H1 (cell line): ENCODE measurements around the gene SNRPB2. TPM values are rescaled to one million over a fixed set of nuclear protein-coding genes. Genes with fewer than 3 reads are reported as not detected.

Source experiments
- CTCF ChIA-PET: fragments of 300-600 bp; sonication (Branson Sonifier 250); formaldehyde crosslinking; loops from one replicate; lab custom pipeline; 2021; ENCODE audit not compliant: partially characterized antibody; lab: Charles Lee
- POLR2A ChIA-PET: fragments of 300-600 bp; sonication (Branson Sonifier 250); formaldehyde crosslinking; loops from one replicate; lab custom pipeline; 2021; ENCODE audit warnings: inconsistent platforms; ENCODE audit not compliant: partially characterized antibody; lab: Charles Lee
- DNase-seq, 2 experiments: peaks; one replicate each; pipeline versions ENCODE4 v3.0.0 to v3.0.0-alpha.2; 2010 to 2022; ENCODE audit warnings: low spot score in 2 of 2, low read depth in 1 of 2, mixed read lengths in 1 of 2
- FAIRE-seq: peaks from 2 replicates; lab custom pipeline; 2011; peaks lifted over from hg19 to GRCh38; lab: Jason Lieb, UNC
- H2AFZ ChIP-seq: 2 replicates; pipeline ENCODE4 v1.8.1; 2012; ENCODE audit warnings: low read length, inconsistent platforms
- H2AK5ac ChIP-seq: 2 replicates; pipeline ENCODE4 v1.6.1; 2013; ENCODE audit warnings: low read depth, low read length
- H2BK120ac ChIP-seq: replicated peaks from 2 replicates; pipeline ENCODE3; 2013; ENCODE audit warnings: low read depth, low read length, inconsistent platforms
- H2BK12ac ChIP-seq: 2 replicates; pipeline ENCODE4 v1.6.1; 2013; ENCODE audit warnings: low read depth, low read length
- H2BK15ac ChIP-seq: 2 replicates; pipeline ENCODE4 v1.6.1; 2013; ENCODE audit warnings: low read length
- H2BK20ac ChIP-seq: 2 replicates; pipeline ENCODE4 v1.6.1; 2013; ENCODE audit warnings: low read length
- H2BK5ac ChIP-seq: 2 replicates; pipeline ENCODE4 v1.6.1; 2013; ENCODE audit warnings: low read depth, low read length
- H3K14ac ChIP-seq: 2 replicates; pipeline ENCODE4 v1.6.1; 2013; ENCODE audit warnings: inconsistent platforms; ENCODE audit not compliant: insufficient read length
- H3K18ac ChIP-seq: 2 replicates; pipeline ENCODE4 v1.6.1; 2013; ENCODE audit warnings: low read length; ENCODE audit errors: extremely low read depth
- H3K23ac ChIP-seq: 2 replicates; pipeline ENCODE4 v1.6.1; 2013; ENCODE audit warnings: inconsistent platforms; ENCODE audit not compliant: insufficient read length
- H3K23me2 ChIP-seq: 2 replicates; pipeline ENCODE4 v1.6.1; 2013; ENCODE audit warnings: low read depth, low read length
- H3K27ac ChIP-seq: 2 replicates; pipeline ENCODE4 v1.6.1; 2011; ENCODE audit warnings: low read depth, low read length, inconsistent platforms
- H3K27me3 ChIP-seq, 4 experiments: replicated peaks in 1 of 4; 1 replicate in 1 of 4; 2 replicates in 3 of 4; pipeline versions ENCODE4 v1.6.1 to v1.8.1; 2011 to 2013; ENCODE audit warnings: low read length in 3 of 4, mild to moderate bottlenecking in 3 of 4, inconsistent platforms in 2 of 4, mixed read lengths in 2 of 4, moderate library complexity in 1 of 4; ENCODE audit not compliant: control insufficient read depth in 3 of 4, insufficient read depth in 3 of 4; ENCODE audit errors: extremely low read depth in 1 of 4
- H3K36me3 ChIP-seq, 4 experiments: 2 replicates each; pipeline versions ENCODE4 v1.6.1 to v1.8.1; 2011 to 2013; ENCODE audit warnings: mild to moderate bottlenecking in 4 of 4, low read length in 3 of 4, moderate library complexity in 2 of 4, control low read depth in 1 of 4, inconsistent platforms in 1 of 4; ENCODE audit not compliant: insufficient read depth in 4 of 4, control insufficient read depth in 2 of 4
- H3K4ac ChIP-seq: replicated peaks from 2 replicates; pipeline ENCODE3; 2013; ENCODE audit warnings: low read length, low read depth, mixed read lengths, inconsistent platforms; ENCODE audit not compliant: insufficient read length
- H3K4me1 ChIP-seq, 4 experiments: replicated peaks in 1 of 4; 1 replicate in 1 of 4; 2 replicates in 3 of 4; pipeline versions ENCODE4 v1.6.1 to v1.8.1; 2011 to 2013; ENCODE audit warnings: low read length in 3 of 4, inconsistent platforms in 2 of 4, mixed read lengths in 1 of 4; ENCODE audit not compliant: insufficient read depth in 4 of 4, control insufficient read depth in 3 of 4
- H3K4me2 ChIP-seq, 2 experiments: 2 replicates each; pipeline versions ENCODE4 v1.6.1 to v1.8.1; 2011 to 2013; ENCODE audit warnings: low read depth in 2 of 2, low read length in 2 of 2, control low read depth in 1 of 2, inconsistent platforms in 1 of 2, mild to moderate bottlenecking in 1 of 2; ENCODE audit not compliant: insufficient read depth in 1 of 2
- H3K4me3 ChIP-seq, 4 experiments: fragments of 200-600, 300-600 bp in 1 of 4; sonication (generic), shearing (Covaris generic), sonication (Bioruptor Twin) in 1 of 4; 2 replicates each; pipeline versions ENCODE4 v1.5.1 to v1.8.1; 2011 to 2016; ENCODE audit warnings: low read length in 4 of 4, low read depth in 3 of 4, control low read depth in 2 of 4, inconsistent platforms in 2 of 4, mild to moderate bottlenecking in 2 of 4, mixed read lengths in 1 of 4, moderate library complexity in 1 of 4; ENCODE audit not compliant: insufficient read depth in 2 of 4; ENCODE audit errors: extremely low read depth in 1 of 4
- H3K56ac ChIP-seq: replicated peaks from 2 replicates; pipeline ENCODE3; 2013; ENCODE audit warnings: low read depth, mild to moderate bottlenecking, mixed read lengths, low read length, inconsistent platforms; ENCODE audit not compliant: insufficient read length
- H3K79me1 ChIP-seq: 2 replicates; pipeline ENCODE4 v1.6.1; 2013; ENCODE audit warnings: low read depth, low read length, control low read depth
- H3K79me2 ChIP-seq, 2 experiments: 2 replicates each; pipeline versions ENCODE4 v1.6.1 to v1.8.1; 2012 to 2013; ENCODE audit warnings: low read length in 2 of 2, mild to moderate bottlenecking in 2 of 2, inconsistent platforms in 1 of 2; ENCODE audit not compliant: insufficient read depth in 2 of 2, control insufficient read depth in 1 of 2
- H3K9ac ChIP-seq, 4 experiments: replicated peaks in 1 of 4; 1 replicate in 1 of 4; 2 replicates in 3 of 4; pipeline versions ENCODE4 v1.6.1 to v1.8.1; 2011 to 2013; ENCODE audit warnings: low read depth in 3 of 4, low read length in 3 of 4, control low read depth in 2 of 4, mild to moderate bottlenecking in 2 of 4, moderate library complexity in 2 of 4, inconsistent platforms in 1 of 4; ENCODE audit errors: extremely low read depth in 1 of 4
- H3K9me3 ChIP-seq, 2 experiments: 2 replicates each; pipeline versions ENCODE4 v1.6.1 to v1.8.1; 2012 to 2013; ENCODE audit warnings: mild to moderate bottlenecking in 2 of 2, moderate library complexity in 2 of 2, control low read depth in 1 of 2, inconsistent platforms in 1 of 2, low read depth in 1 of 2, low read length in 1 of 2, mixed read lengths in 1 of 2; ENCODE audit not compliant: insufficient read depth in 2 of 2
- H4K20me1 ChIP-seq, 2 experiments: replicated peaks in 1 of 2; 2 replicates each; pipeline versions ENCODE3 to v1.8.1; 2011 to 2013; ENCODE audit warnings: inconsistent platforms in 2 of 2, low read length in 2 of 2, mild to moderate bottlenecking in 1 of 2; ENCODE audit not compliant: insufficient read depth in 2 of 2, control insufficient read depth in 1 of 2
- H4K5ac ChIP-seq: 2 replicates; pipeline ENCODE4 v1.6.1; 2013; ENCODE audit warnings: low read length, low read depth, mixed read lengths, inconsistent platforms; ENCODE audit not compliant: insufficient read length
- H4K8ac ChIP-seq: 2 replicates; pipeline ENCODE4 v1.8.0; 2013; ENCODE audit warnings: mild to moderate bottlenecking, moderate library complexity, low read length, inconsistent platforms; ENCODE audit not compliant: insufficient read depth; ENCODE audit errors: extremely low read depth
- H4K91ac ChIP-seq: replicated peaks from 2 replicates; pipeline ENCODE3; 2013; ENCODE audit warnings: low read length, mixed read lengths, inconsistent platforms; ENCODE audit not compliant: insufficient read length
- BCL11A ChIP-seq, 2 experiments: IDR thresholded peaks; one replicate each; pipeline ENCODE4 v1.6.1; 2011; ENCODE audit warnings: low read depth in 2 of 2, low read length in 2 of 2, mild to moderate bottlenecking in 2 of 2
- CBX8 ChIP-seq: fragments of 300-800, 300-1000 bp; sonication (generic); IDR thresholded peaks from 2 replicates; pipeline ENCODE4 v1.7.1; 2016; ENCODE audit warnings: low read depth, low read length, borderline replicate concordance
- EZH2 ChIP-seq: fragments of 200-600 bp; sonication (generic); IDR thresholded peaks from 2 replicates; pipeline ENCODE4 v1.7.1; 2012; ENCODE audit warnings: low read depth, mild to moderate bottlenecking, moderate library complexity, low read length, inconsistent platforms; ENCODE audit not compliant: severe bottlenecking
- HDAC2 ChIP-seq, 2 experiments: fragments of 300-600 bp in 1 of 2; sonication (generic) in 1 of 2; IDR thresholded peaks; 2 replicates each; pipeline ENCODE4 v1.6.1; 2011 to 2012; ENCODE audit warnings: low read depth in 2 of 2, low read length in 2 of 2, mild to moderate bottlenecking in 2 of 2, moderate library complexity in 2 of 2, borderline replicate concordance in 1 of 2, inconsistent platforms in 1 of 2
- HDAC6 ChIP-seq: IDR thresholded peaks from one replicate; pipeline ENCODE4 v1.7.1; 2012; ENCODE audit warnings: low read depth, mild to moderate bottlenecking, inconsistent platforms, low read length, moderate library complexity
- KDM4A ChIP-seq: IDR thresholded peaks from one replicate; pipeline ENCODE4 v1.7.1; 2012; ENCODE audit warnings: low read depth, mild to moderate bottlenecking, moderate library complexity, low read length, inconsistent platforms; ENCODE audit not compliant: severe bottlenecking
- PHF8 ChIP-seq: fragments of 200-600 bp; sonication (generic); conservative IDR thresholded peaks from 2 replicates; pipeline ENCODE4 v1.7.1; 2012; ENCODE audit warnings: low read depth, mild to moderate bottlenecking, inconsistent platforms, low read length, moderate library complexity
- TAF7 ChIP-seq: optimal IDR thresholded peaks from 2 replicates; pipeline ENCODE3; 2011; ENCODE audit warnings: low read depth, mild to moderate bottlenecking, inconsistent platforms, low read length, moderate library complexity, borderline replicate concordance
- WGBS, 2 experiments: shearing (Covaris generic) in 1 of 2; methylation state at CpG; one replicate each; pipeline versions ENCODE4 v1.1.6 to v1.1.7; 2013 to 2015; ENCODE audit warnings: low lambda C conversion rate in 2 of 2, mixed read lengths in 2 of 2, inconsistent platforms in 1 of 2, low coverage in 1 of 2, missing lambda C conversion rate in 1 of 2; ENCODE audit not compliant: insufficient replicate concordance in 2 of 2, insufficient coverage in 1 of 2, insufficient read length in 1 of 2; ENCODE audit errors: extremely low coverage in 1 of 2, missing lambda C conversion rate in 1 of 2; 5-methylcytosine and 5-hydroxymethylcytosine counted together
- polyA plus RNA-seq, 7 experiments: library from polyadenylated mRNA; depleted of rRNA in 3 of 7; stranded (reverse) in 5 of 7; unstranded in 2 of 7; fragments of >200 nt in 5 of 7; fragments of 200-250 nt in 2 of 7; gene quantifications; 1 replicate in 5 of 7; 2 replicates in 1 of 7; 4 replicates in 1 of 7; pipeline versions ENCODE4 v1.2.1 to v1.2.3, GENCODE V29; 2011 to 2013; ENCODE audit warnings: missing spikeins in 2 of 7, mixed read lengths in 2 of 7
- total RNA-seq: library from RNA; stranded (reverse); fragmentation: NEBNext Ultra II Directional; extraction: Animal tissue kit (Norgen Biotek cat#: 25700); gene quantifications from 2 replicates; pipeline ENCODE4 v1.2.1, GENCODE V29; 2021
- TF ChIP-seq, protein P1 (sequence below), 3 experiments: IDR thresholded peaks; 1 replicate in 2 of 3; 2 replicates in 1 of 3; pipeline versions ENCODE4 v1.5.1 to v1.6.1; 2011; ENCODE audit warnings: low read length in 3 of 3, mild to moderate bottlenecking in 3 of 3, inconsistent platforms in 2 of 3, low read depth in 1 of 3, moderate library complexity in 1 of 3; ENCODE audit not compliant: insufficient read depth in 1 of 3; ENCODE audit errors: control extremely low read depth in 1 of 3
- TF ChIP-seq, protein P2 (sequence below): IDR thresholded peaks from 2 replicates; pipeline ENCODE4 v1.6.1; 2012; ENCODE audit warnings: inconsistent platforms

SNRPB2 gene
- total and polyA plus RNA-seq, 2 of the 8 experiments (the other 6 are each of a cell fraction or from before 2014, with no cell fraction given), result 49.4 to 102 TPM

DNA sequence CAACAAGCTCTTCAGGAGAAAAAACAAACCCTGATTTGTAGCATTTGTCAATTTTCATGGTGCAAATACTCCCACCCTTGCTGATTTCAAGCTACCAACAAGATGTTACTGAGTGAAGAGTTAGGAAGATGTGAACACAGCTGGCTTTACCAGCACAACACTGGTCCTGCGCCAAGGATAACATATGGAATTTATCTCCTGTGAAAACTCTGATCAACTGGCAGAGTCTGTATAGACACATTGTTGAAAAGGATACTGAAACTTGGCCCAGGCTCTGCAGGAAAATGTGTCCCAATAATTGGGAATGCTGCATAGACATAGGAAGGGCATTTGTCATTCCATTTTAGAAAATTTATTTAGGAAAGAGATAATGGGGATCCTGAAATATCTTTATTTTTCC is 47.3 kb downstream of the SNRPB2 start:
- no peak overlapping the region for H2AK5ac ChIP-seq
- no peaks in the 10 kb centered on the region for H3K23me2 ChIP-seq
- no peak overlapping the region for H4K8ac ChIP-seq
- no peaks in the 10 kb centered on the region for H3K79me2 ChIP-seq
- no peak overlapping the region for H4K91ac ChIP-seq
- H2BK120ac ChIP-seq, result no peak overlapping the region
- no peak overlapping the region for H3K14ac ChIP-seq
- H3K18ac ChIP-seq, result no peak overlapping the region
- H3K9me3 ChIP-seq, result peaks cover 3 to 8% of the 10 kb centered on the region in 2 experiments; a peak in 1 of 4 replicates
- ChIA-PET CTCF (interaction anchor here (0.8 to 1.6 kb wide), 2 partner anchors 16 to 44 kb away, joined by 3 to 4 read pairs; no protein-coding TSS in a partner anchor), POLR2A (no interaction called here)
- no peak overlapping the region for H3K56ac ChIP-seq
- H4K5ac ChIP-seq, result no peak overlapping the region
- FAIRE-seq, result no peak
- H3K9ac ChIP-seq, result no peak overlapping the region
- H3K27ac ChIP-seq, result no peak overlapping the region
- no peak overlapping the region for H3K4me3 ChIP-seq
- no peak overlapping the region for H2BK12ac ChIP-seq
- H3K79me1 ChIP-seq, result no peaks in the 10 kb centered on the region
- DNase-seq, result no peak
- no peaks in the 10 kb centered on the region for H4K20me1 ChIP-seq
- no peak overlapping the region for H2BK5ac ChIP-seq
- H3K4me1 ChIP-seq, result no peaks in the 10 kb centered on the region
- H2BK20ac ChIP-seq, result no peak overlapping the region
- no peaks in the 10 kb centered on the region for H3K27me3 ChIP-seq
- H3K36me3 ChIP-seq, result no peaks in the 10 kb centered on the region
- H3K4ac ChIP-seq, result no peak overlapping the region
- no peak overlapping the region for H3K23ac ChIP-seq
- 87% methylated on average over 1 of the region's 1 CpG; no CpG with 5 or more reads in 1 of the 2 experiments for WGBS, 2 experiments
- H2AFZ ChIP-seq, result no peak overlapping the region
- H2BK15ac ChIP-seq, result no peak overlapping the region
- no peak overlapping the region for H3K4me2 ChIP-seq
- TF ChIP-seq EZH2 (no peak), TAF7 (no peak), PHF8 (no peak), KDM4A (no peak), HDAC6 (no peak), CBX8 (no peak), HDAC2 (IDR thresholded peaks at IDR 0.05; ENCODE audit: borderline replicate concordance in 1 of 2, low read depth in 2 of 2, low read length in 2 of 2) (no peak), BCL11A (IDR thresholded peaks at IDR 0.05; ENCODE audit: low read depth in 2 of 2, low read length in 2 of 2) (no peak)
- TF ChIP-seq, protein P1, sequence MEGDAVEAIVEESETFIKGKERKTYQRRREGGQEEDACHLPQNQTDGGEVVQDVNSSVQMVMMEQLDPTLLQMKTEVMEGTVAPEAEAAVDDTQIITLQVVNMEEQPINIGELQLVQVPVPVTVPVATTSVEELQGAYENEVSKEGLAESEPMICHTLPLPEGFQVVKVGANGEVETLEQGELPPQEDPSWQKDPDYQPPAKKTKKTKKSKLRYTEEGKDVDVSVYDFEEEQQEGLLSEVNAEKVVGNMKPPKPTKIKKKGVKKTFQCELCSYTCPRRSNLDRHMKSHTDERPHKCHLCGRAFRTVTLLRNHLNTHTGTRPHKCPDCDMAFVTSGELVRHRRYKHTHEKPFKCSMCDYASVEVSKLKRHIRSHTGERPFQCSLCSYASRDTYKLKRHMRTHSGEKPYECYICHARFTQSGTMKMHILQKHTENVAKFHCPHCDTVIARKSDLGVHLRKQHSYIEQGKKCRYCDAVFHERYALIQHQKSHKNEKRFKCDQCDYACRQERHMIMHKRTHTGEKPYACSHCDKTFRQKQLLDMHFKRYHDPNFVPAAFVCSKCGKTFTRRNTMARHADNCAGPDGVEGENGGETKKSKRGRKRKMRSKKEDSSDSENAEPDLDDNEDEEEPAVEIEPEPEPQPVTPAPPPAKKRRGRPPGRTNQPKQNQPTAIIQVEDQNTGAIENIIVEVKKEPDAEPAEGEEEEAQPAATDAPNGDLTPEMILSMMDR (IDR thresholded peaks at IDR 0.05; ENCODE audit: control extremely low read depth in 1 of 3, insufficient read depth in 1 of 3, low read depth in 1 of 3, low read length in 3 of 3), result no peak
- TF ChIP-seq, protein P2, sequence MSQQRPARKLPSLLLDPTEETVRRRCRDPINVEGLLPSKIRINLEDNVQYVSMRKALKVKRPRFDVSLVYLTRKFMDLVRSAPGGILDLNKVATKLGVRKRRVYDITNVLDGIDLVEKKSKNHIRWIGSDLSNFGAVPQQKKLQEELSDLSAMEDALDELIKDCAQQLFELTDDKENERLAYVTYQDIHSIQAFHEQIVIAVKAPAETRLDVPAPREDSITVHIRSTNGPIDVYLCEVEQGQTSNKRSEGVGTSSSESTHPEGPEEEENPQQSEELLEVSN, result no peak
